ENCODE results near the gene FAM53A. TPM values are rescaled to one million over a fixed set of nuclear protein-coding genes. Genes with fewer than 3 reads are reported as not detected.

Gene FAM53A
- total RNA-seq (2014; rRNA removed; shearing (Covaris generic)): 0.13 and 0.51 TPM in 2 replicates

- Histone ChIP-seq H3K4me3 (peak within 1 kb of the TSS; percentile 57), H3K27me3 (no peaks in the 10 kb centered on the region; the same call in 1 of the 2 replicates), H3K9me3 (replicated peaks) (no peaks in the 10 kb centered on the region), H3K27ac (no peak within 1 kb of the TSS), H3K36me3 (no peaks in the 10 kb centered on the region), H3K4me1 (0 out of 2 replicates have a peak, but pooled peaks cover 6% of the 10 kb centered on the region)
- DNase-seq: peak; percentile 45 to 66
These were observed at the start of gene FAM53A for GRCh38 chr4:1683736-1684505. Gene FAM53A (minus strand): TSS chr4:1684313. CDS start chr4:1668741, 15,572 bp downstream.

GRCh38 chr4:1732911-1733310 is 48.8 kb upstream of the FAM53A start:
- Histone ChIP-seq H3K36me3 (peaks cover 96% of the 10 kb centered on the region), H3K4me3 (no peak overlapping the region), H3K4me1 (no peaks in the 10 kb centered on the region)

DNA sequence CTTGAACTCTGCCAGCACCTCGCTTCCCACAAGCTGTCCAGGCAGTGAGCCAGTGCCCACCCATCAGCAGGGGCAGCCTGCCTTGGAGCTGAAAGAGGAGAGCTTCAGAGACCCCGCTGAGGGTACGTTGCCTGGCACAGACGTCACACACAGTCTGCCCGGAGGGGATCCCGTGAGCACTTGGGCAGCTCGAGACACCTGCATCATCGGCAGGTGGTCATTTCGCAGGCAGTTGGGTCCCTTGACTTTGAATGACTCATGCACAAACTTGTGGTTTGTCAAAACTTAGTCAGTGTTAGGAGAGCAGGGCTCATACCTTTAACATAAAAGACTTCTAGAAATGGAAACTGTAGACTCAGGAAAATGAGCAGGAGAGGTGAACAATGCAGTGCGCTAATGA is 47.1 kb upstream of the FAM53A start:
- Histone ChIP-seq H3K4me1 (no peaks in the 10 kb centered on the region), H3K36me3 (peaks cover 95% of the 10 kb centered on the region), H3K4me3 (no peak overlapping the region), H3K9me3 (replicated peaks) (no peaks in the 10 kb centered on the region), H3K27me3 (no peaks in the 10 kb centered on the region), H3K27ac (no peak overlapping the region)
- no peak for DNase-seq

More at GRCh38 chr4:1732911-1733310, 48.8 kb upstream of the FAM53A start:
- Histone ChIP-seq H3K9me3 (replicated peaks) (no peaks in the 10 kb centered on the region), H3K27ac (no peak overlapping the region), H3K27me3 (no peaks in the 10 kb centered on the region)
- no peak for DNase-seq

DNA sequence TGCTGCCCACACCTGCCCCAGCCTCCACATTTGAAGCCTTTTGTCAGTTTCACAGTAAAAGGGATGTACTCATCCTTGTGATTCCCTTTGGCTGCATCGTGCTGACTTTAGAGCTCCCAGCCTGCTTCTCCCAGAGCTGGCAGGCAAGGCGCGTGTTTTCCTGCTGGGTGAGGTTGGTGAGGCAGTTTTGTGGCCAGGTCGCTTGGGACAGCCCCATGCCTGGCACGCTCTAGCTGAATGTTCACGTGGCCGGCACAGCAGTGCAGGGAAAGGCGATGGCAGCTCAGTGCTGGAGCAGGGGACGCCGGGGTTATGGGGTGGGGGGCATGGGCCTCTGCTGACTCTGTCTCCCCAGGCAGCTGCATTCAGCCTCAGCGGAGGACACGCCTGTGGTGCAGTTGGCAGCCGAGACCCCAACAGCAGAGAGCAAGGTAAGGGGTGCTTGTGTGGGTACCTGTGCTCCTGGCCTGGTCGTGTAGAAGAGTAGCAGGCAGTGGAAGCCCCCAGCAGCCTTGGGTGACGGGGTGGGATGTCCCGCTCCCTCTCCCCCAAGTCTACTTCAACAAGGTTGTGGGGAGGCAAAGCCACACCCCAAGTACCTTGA is 46.5 kb upstream of the FAM53A start:
- no peaks in the 10 kb centered on the region for H3K27me3 ChIP-seq
- no peak overlapping the region for H3K4me3 ChIP-seq
- peaks cover 94% of the 10 kb centered on the region for H3K36me3 ChIP-seq
- no peak for DNase-seq
- no peaks in the 10 kb centered on the region for H3K4me1 ChIP-seq
- H3K9me3 ChIP-seq (replicated peaks): no peaks in the 10 kb centered on the region
- no peak overlapping the region for H3K27ac ChIP-seq

DNA sequence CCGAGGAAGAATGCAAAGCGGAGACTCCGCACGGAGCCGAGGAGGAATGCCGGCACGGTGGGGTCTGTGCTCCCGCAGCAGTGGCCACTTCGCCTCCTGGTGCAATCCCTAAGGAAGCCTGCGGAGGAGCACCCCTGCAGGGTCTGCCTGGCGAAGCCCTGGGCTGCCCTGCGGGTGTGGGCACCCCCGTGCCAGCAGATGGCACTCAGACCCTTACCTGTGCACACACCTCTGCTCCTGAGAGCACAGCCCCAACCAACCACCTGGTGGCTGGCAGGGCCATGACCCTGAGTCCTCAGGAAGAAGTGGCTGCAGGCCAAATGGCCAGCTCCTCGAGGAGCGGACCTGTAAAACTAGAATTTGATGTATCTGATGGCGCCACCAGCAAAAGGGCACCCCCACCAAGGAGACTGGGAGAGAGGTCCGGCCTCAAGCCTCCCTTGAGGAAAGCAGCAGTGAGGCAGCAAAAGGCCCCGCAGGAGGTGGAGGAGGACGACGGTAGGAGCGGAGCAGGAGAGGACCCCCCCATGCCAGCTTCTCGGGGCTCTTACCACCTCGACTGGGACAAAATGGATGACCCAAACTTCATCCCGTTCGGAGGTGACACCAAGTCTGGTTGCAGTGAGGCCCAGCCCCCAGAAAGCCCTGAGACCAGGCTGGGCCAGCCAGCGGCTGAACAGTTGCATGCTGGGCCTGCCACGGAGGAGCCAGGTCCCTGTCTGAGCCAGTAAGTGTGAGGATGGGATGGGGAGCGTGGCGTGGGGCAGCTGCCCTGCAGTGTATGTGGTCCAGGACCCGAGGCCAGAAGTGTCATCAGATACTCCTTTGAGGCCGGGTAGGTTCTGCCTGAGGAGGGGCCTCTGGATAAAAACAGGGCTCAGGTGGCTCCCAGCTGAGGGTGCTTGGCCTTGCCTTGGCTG is 44.2 kb upstream of the FAM53A start:
- no peak for DNase-seq
- H3K27ac ChIP-seq: no peak overlapping the region
- no peaks in the 10 kb centered on the region for H3K9me3 ChIP-seq (replicated peaks)
- H3K36me3 ChIP-seq: peaks cover 91% of the 10 kb centered on the region
- H3K4me3 ChIP-seq: no peak overlapping the region
- no peaks in the 10 kb centered on the region for H3K4me1 ChIP-seq
- H3K27me3 ChIP-seq: no peaks in the 10 kb centered on the region

DNA sequence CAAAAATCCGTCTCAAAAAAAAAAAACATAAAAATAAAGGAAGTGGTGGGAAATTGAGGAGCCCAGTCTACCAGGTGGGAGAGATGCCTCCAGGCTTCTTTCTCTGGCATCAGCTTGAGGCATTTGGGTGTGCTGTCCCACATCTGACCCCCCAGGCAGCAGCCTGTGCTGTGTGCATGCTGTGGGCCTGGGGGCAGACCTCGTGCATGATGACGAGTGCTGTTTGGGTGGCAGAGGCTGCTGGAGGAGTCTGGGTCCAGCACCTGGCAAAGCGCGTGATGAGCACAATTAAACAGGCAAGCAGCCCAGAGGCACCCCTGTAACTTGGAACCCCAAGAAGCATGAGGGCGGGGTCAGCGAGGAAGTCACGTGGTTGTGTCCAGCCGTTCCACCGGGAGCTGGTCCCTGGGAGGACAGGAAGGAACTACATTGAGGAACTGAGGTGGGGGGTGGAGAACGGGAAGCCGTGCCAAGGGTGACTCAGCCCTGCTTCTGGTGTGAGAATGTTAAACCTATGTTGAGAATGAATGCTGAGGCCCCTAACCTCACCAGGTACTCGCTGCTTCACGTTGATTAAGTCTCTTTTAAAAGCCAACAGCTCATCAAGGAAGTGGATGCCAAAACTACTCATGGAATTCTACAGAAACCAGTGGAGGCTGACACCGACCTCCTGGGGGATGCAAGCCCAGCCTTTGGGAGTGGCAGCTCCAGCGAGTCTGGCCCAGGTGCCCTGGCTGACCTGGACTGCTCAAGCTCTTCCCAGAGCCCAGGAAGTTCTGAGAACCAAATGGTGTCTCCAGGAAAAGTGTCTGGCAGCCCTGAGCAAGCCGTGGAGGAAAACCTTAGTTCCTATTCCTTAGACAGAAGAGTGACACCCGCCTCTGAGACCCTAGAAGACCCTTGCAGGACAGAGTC is 43.3 kb upstream of the FAM53A start:
- no peaks in the 10 kb centered on the region for H3K9me3 ChIP-seq (replicated peaks)
- H3K27ac ChIP-seq: no peak overlapping the region
- no peak for DNase-seq
- H3K4me1 ChIP-seq: no peaks in the 10 kb centered on the region
- peaks cover 85% of the 10 kb centered on the region for H3K36me3 ChIP-seq
- no peak overlapping the region for H3K4me3 ChIP-seq
- H3K27me3 ChIP-seq: no peaks in the 10 kb centered on the region

DNA sequence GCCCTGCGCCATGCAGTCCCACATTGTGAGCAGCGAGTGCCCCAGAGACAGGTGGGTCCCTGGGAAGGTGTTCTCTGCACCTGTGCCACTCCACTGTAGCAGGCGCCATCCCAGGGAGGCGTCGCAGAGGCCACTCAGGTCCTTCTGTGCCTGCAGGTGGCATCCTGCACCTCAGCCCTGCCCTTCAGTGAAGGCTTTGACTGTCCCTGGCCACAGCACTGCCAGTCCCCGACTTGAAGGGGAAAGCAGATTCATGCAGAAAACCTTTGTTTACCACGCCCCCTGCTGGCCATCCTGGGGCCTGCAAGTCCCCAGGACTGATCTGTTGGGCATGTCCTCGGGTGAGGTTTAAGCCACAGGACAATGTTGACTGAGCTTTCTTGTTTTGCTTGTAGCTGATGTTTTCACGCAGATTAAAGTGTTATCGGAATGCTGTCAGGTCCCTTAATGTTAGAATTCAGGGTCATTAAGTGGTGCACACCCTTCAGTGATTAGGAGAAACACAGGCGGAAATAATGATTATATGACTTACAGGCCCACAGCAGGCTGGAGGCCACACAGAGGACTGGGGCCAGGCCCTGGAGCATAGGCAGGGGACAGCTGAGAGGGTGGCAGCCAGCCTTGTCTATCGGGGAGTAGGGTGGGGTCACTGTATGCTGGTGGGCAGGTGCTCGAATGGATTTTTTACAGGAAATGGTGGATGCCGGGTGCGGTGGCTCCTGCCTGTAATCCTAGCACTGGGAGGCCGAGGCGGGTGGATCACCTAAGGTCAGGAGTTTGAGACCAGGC is 42.2 kb upstream of the FAM53A start:
- Histone ChIP-seq H3K27me3 (no peaks in the 10 kb centered on the region), H3K4me3 (no peak overlapping the region), H3K36me3 (peaks cover 79% of the 10 kb centered on the region), H3K27ac (no peak overlapping the region), H3K4me1 (no peaks in the 10 kb centered on the region), H3K9me3 (replicated peaks) (no peaks in the 10 kb centered on the region)
- DNase-seq: peak; percentile 82 to 92

DNA sequence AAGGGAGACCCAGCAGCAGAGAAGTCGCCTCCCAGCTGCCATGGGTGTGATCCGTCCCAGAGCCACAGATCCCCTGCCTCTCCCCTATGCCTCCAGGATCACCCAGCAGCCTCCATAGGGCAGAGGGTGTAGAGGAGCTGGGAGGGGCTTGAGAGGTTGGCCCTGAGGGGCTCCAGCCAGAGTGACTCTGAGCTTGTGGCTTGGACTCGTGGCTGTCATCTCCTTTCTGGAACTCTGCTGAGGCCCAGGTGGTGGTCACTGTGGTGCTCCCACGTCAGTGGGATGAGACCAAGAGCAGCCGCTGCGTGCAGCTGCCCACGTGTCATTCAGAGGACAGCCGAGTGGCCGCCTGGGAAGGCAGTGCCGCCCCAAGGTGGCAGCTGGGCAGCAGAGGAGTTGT is 41.4 kb upstream of the FAM53A start:
- no peaks in the 10 kb centered on the region for H3K9me3 ChIP-seq (replicated peaks)
- H3K27me3 ChIP-seq: no peaks in the 10 kb centered on the region
- DNase-seq: no peak
- no peaks in the 10 kb centered on the region for H3K4me1 ChIP-seq
- no peak overlapping the region for H3K27ac ChIP-seq
- peaks cover 70% of the 10 kb centered on the region for H3K36me3 ChIP-seq
- no peak overlapping the region for H3K4me3 ChIP-seq

GRCh38 chr4:1723131-1723801 is 39.2 kb upstream of the FAM53A start:
- Histone ChIP-seq H3K9me3 (replicated peaks) (no peaks in the 10 kb centered on the region), H3K4me3 (no peak overlapping the region), H3K36me3 (peaks cover 55% of the 10 kb centered on the region), H3K27ac (no peak overlapping the region), H3K27me3 (no peaks in the 10 kb centered on the region), H3K4me1 (peaks cover 6% of the 10 kb centered on the region; the same call in 1 of the 2 replicates)
- DNase-seq: no peak

DNA sequence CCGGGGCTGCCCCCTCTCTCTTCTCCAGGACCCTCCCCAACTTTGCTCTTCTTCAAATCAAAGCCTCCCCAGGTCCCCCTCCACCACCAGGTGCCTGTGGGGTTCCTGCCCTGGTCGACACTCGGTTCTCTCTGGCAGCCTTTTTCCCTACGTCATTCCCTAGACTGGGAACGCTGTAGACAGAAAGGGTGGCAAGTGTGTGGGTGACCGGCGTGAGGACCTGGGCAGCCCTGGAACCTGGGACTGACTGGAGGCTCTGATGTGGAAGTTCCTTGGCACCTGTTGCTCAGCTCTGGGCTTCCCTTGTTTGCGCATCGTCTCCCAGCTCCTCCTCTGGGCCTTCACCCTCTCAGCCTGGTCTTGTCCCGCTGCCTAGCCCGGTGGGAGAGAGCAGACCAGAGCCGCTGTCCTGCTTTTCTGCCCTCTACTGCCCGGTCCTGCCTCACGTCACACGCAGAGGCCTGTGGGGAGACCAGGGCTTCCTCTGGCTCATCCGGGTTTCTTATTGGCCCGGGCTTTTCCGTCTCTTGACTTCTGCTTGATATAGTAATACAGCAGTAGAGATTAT is 38.5 kb upstream of the FAM53A start:
- no peaks in the 10 kb centered on the region for H3K27me3 ChIP-seq
- H3K4me1 ChIP-seq: peaks cover 6% of the 10 kb centered on the region; the same call in 1 of the 2 replicates
- H3K9me3 ChIP-seq (replicated peaks): no peaks in the 10 kb centered on the region
- H3K4me3 ChIP-seq: peak overlapping the region; percentile 70
- H3K27ac ChIP-seq: no peak overlapping the region
- H3K36me3 ChIP-seq: peaks cover 51% of the 10 kb centered on the region
- DNase-seq: no peak

DNA sequence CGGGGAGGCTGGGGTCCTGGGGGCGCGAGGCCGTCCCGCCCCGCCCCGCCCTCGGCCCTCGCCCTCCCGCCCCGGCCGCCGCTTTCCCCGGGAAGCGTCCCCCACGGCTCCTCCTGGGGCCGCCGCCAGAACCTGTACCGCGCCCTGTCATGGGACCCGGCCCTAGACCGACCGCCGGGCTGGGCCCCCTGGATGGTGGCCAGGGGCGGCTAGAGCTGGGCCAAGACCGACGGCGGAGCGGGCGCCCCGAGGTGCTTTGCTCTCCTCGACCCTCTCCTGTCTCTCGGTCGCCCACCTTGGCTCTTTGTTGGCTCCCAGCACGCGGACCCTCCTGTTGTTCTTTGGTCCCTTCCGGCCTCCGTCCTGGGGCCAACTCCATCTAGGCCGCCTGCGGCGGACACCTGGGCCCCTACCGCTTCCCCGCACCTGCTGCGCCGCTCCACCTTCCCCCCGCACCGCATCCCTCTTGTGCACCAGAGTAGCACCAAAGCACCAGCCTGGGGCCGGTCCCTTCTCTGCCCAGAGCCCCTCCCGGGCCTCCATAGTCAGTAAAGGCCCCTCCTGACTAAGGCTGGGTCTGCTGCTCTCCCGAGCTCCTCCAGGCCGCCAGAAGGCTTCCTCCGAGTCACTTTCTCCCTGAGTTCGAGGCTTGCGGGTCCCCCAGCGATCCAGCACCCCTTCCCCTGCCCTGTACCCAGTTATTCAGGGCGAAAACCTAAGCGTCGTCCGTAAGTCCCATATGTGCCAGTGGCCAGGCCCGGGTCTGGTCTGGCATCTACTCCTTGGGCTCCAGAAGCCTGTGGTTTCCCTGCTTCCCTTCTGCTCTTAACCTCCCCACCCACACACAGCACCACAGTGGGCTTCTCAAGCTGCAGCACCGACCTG is 37.8 kb upstream of the FAM53A start:
- peaks cover 6% of the 10 kb centered on the region; the same call in 1 of the 2 replicates for H3K4me1 ChIP-seq
- H3K36me3 ChIP-seq: peaks cover 45% of the 10 kb centered on the region
- no peaks in the 10 kb centered on the region for H3K27me3 ChIP-seq
- DNase-seq: no peak
- H3K4me3 ChIP-seq: peak overlapping the region; percentile 70
- no peaks in the 10 kb centered on the region for H3K9me3 ChIP-seq (replicated peaks)
- H3K27ac ChIP-seq: peak overlapping the region; percentile 61

All from SJCRH30 (cell line).